Measurements from ENCODE around the gene FARP1. TPM values are rescaled to one million over a fixed set of nuclear protein-coding genes. Genes with fewer than 3 reads are reported as not detected.

FARP1 gene
- total RNA-seq, 4 donors from 2014 or later, result 103 to 172 (median 129) TPM

- Histone ChIP-seq H3K27ac (peak overlapping the region; percentile 18 to 57 (median 20)), H3K36me3 (no peaks in the 10 kb centered on the region), H3K27me3 (no peaks in the 10 kb centered on the region), H3K9me3 (no peaks in the 10 kb centered on the region), H3K4me1 (peaks cover 33 to 37% of the 10 kb centered on the region in 2 donors), H3K4me3 (replicated peaks in 1 of 3) (no peak overlapping the region)
- intact Hi-C loops (cut with DNase I), result no loop called here
- 76 to 78% methylated on average over 4 to 5 of the region's 5 CpGs for WGBS, 2 donors
- TF ChIP-seq CTCF (IDR thresholded peaks at IDR 0.05), result no peak
- TF ChIP-seq POLR2A (IDR thresholded peaks at IDR 0.05), result no peak
- no peak for DNase-seq
Observed at GRCh38 chr13:98200211-98200878, 57.5 kb downstream of the FARP1 start.

- no peaks in the 10 kb centered on the region for H3K36me3 ChIP-seq
- no peaks in the 10 kb centered on the region for H3K9me3 ChIP-seq
- H3K4me3 ChIP-seq (replicated peaks in 1 of 3), result no peak overlapping the region
- intact Hi-C loops (cut with DNase I), result no loop called here
- H3K27ac ChIP-seq, result peak overlapping the region in 2 of 3 donors; percentile 20 to 34
- whole genome bisulfite sequencing, 2 donors, result 82 to 84% methylated on average over 8 of the region's 8 CpGs
- no peaks in the 10 kb centered on the region for H3K27me3 ChIP-seq
- peak in 1 of 2 donors; percentile 27 for DNase-seq
- TF ChIP-seq CTCF (IDR thresholded peaks at IDR 0.05) (no peak), POLR2A (IDR thresholded peaks at IDR 0.05) (no peak)
- peaks cover 33 to 37% of the 10 kb centered on the region in 2 donors for H3K4me1 ChIP-seq
Observed at GRCh38 chr13:98201189-98201588, 58.3 kb downstream of the FARP1 start.

- H3K27me3 ChIP-seq, result no peaks in the 10 kb centered on the region
- intact Hi-C loops (cut with DNase I), result no loop called here
- H3K9me3 ChIP-seq, result no peaks in the 10 kb centered on the region
- H3K27ac ChIP-seq, result peak overlapping the region; percentile 4 to 42 (median 20)
- H3K4me3 ChIP-seq (replicated peaks in 1 of 3), result no peak overlapping the region
- DNase-seq, result peak; percentile 33 to 38
- no peaks in the 10 kb centered on the region for H3K36me3 ChIP-seq
- H3K4me1 ChIP-seq, result peaks cover 33 to 40% of the 10 kb centered on the region in 2 donors
- TF ChIP-seq CTCF (IDR thresholded peaks at IDR 0.05) (no peak), POLR2A (IDR thresholded peaks at IDR 0.05) (no peak)
- WGBS, 2 donors, result 46 to 48% methylated on average over 6 of the region's 6 CpGs
Observed at GRCh38 chr13:98201984-98202383, 59.1 kb downstream of the FARP1 start.

GRCh38 chr13:98203646-98204326 lies 60.9 kb downstream of the FARP1 start:
- 54 to 71% methylated on average over 8 of the region's 8 CpGs for WGBS, 2 donors
- DNase-seq, result peak in 1 of 2 donors; percentile 38
- peak overlapping the region in 2 of 3 donors; percentile 23 to 42 for H3K27ac ChIP-seq

More at GRCh38 chr13:98203646-98204326, 60.9 kb downstream of the FARP1 start:
- Histone ChIP-seq H3K4me3 (replicated peaks in 1 of 3) (no peak overlapping the region), H3K4me1 (peaks cover 33 to 46% of the 10 kb centered on the region in 2 donors), H3K9me3 (no peaks in the 10 kb centered on the region), H3K27me3 (no peaks in the 10 kb centered on the region), H3K36me3 (no peaks in the 10 kb centered on the region)
- TF ChIP-seq POLR2A (IDR thresholded peaks at IDR 0.05), result no peak
- no peak for TF ChIP-seq CTCF (IDR thresholded peaks at IDR 0.05)
- intact Hi-C loops (cut with DNase I), result no loop called here
